RWPE2 (cell line): ENCODE data around the gene IL1RAPL1.

ENCODE experiments used
- ATAC-seq: fragments of 200-7000 bp; cut with Tn5 transposase; 3 replicates; pipeline ENCODE4 v1.9.1; 2021; ENCODE audit warnings: low read depth
- DNase-seq: peaks from one replicate; pipeline ENCODE4 v3.0.0-alpha.2; 2020; ENCODE audit warnings: low spot score
- H3K27ac ChIP-seq: fragments of 450-650 bp; 2 replicates; pipeline ENCODE4 v1.5.1; 2017; ENCODE audit warnings: mild to moderate bottlenecking; ENCODE audit not compliant: poor library complexity, severe bottlenecking
- H3K27me3 ChIP-seq: fragments of 250-450 bp; sonication (Bioruptor Pico); 2 replicates; pipeline ENCODE4 v1.5.1; 2021; ENCODE audit warnings: mild to moderate bottlenecking, moderate library complexity; ENCODE audit not compliant: insufficient read depth, poor library complexity, severe bottlenecking
- H3K36me3 ChIP-seq: fragments of 250-450 bp; sonication (Bioruptor Pico); 2 replicates; pipeline ENCODE4 v1.5.1; 2020; ENCODE audit warnings: low read depth, mild to moderate bottlenecking, moderate library complexity
- H3K4me1 ChIP-seq: fragments of 250-450 bp; sonication (Bioruptor Pico); 2 replicates; pipeline ENCODE4 v1.5.1; 2021; ENCODE audit warnings: mild to moderate bottlenecking, moderate library complexity; ENCODE audit not compliant: insufficient read depth, poor library complexity, severe bottlenecking
- H3K4me3 ChIP-seq: fragments of 250-450 bp; sonication (Bioruptor Pico); 2 replicates; pipeline ENCODE4 v1.5.1; 2021; ENCODE audit warnings: mild to moderate bottlenecking, moderate library complexity; ENCODE audit not compliant: severe bottlenecking
- H3K9me3 ChIP-seq: fragments of 250-450 bp; sonication (Bioruptor Pico); 2 replicates; pipeline ENCODE4 v1.5.1; 2021; ENCODE audit warnings: mild to moderate bottlenecking, moderate library complexity; ENCODE audit not compliant: severe bottlenecking
- TF ChIP-seq, protein P1 (sequence below): fragments of 450-650 bp; IDR thresholded peaks from one replicate; pipeline ENCODE4 v1.5.1; 2017; ENCODE audit warnings: mild to moderate bottlenecking, moderate library complexity; ENCODE audit not compliant: poor library complexity, severe bottlenecking

The IL1RAPL1 gene

DNA sequence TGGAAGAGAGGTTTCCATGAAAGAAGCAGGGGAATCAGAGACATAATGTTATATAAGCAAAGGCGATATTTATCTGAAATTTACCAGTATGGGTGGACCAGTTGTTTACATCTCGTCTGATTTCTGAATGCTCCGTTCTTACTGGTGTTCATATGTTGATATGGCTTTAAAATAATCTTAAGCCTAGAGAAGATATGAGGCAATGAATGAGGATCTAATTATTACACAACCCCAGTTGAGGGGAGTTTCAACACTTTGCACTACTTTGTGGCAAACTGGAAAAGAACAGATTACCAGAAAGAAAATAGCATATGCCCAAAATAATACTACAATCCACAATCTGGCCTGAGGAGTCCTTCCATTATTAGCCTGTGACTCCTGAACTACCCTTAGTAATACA lies 1364.8 kb downstream of the IL1RAPL1 start:
- no peaks in the 10 kb centered on the region for H3K4me1 ChIP-seq
- no peaks in the 10 kb centered on the region for H3K36me3 ChIP-seq
- DNase-seq (no peak), ATAC-seq (no peak)
- TF ChIP-seq, protein P1, sequence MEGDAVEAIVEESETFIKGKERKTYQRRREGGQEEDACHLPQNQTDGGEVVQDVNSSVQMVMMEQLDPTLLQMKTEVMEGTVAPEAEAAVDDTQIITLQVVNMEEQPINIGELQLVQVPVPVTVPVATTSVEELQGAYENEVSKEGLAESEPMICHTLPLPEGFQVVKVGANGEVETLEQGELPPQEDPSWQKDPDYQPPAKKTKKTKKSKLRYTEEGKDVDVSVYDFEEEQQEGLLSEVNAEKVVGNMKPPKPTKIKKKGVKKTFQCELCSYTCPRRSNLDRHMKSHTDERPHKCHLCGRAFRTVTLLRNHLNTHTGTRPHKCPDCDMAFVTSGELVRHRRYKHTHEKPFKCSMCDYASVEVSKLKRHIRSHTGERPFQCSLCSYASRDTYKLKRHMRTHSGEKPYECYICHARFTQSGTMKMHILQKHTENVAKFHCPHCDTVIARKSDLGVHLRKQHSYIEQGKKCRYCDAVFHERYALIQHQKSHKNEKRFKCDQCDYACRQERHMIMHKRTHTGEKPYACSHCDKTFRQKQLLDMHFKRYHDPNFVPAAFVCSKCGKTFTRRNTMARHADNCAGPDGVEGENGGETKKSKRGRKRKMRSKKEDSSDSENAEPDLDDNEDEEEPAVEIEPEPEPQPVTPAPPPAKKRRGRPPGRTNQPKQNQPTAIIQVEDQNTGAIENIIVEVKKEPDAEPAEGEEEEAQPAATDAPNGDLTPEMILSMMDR: no peak
- H3K4me3 ChIP-seq: no peak overlapping the region
- H3K9me3 ChIP-seq: no peaks in the 10 kb centered on the region
- H3K27me3 ChIP-seq: no peaks in the 10 kb centered on the region
- H3K27ac ChIP-seq: no peak overlapping the region

DNA sequence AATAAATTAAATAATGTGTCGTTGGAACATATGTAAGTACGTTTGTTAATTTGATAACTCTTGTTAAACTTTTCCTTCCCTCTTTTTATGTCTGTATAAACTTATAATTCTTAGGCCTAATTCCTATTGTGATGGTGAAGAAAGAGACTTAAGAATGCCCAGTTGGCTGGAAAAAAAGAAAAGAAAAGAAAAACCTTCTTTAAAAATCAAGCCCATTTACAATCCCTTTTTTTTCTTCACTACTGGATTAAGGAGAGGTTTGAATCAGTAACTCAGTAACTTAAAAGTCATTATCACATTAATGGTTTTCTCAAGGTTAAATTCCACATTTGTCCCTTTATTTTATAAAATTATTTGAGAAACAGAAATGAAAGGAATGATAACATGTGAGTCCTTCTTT lies 1374.8 kb downstream of the IL1RAPL1 start:
- no peaks in the 10 kb centered on the region for H3K36me3 ChIP-seq
- TF ChIP-seq, protein P1: no peak
- H3K27ac ChIP-seq: no peak overlapping the region
- no peaks in the 10 kb centered on the region for H3K4me1 ChIP-seq
- no peaks in the 10 kb centered on the region for H3K27me3 ChIP-seq
- no peak for DNase-seq
- H3K9me3 ChIP-seq: no peaks in the 10 kb centered on the region
- no peak overlapping the region for H3K4me3 ChIP-seq
- ATAC-seq: no peak

DNA sequence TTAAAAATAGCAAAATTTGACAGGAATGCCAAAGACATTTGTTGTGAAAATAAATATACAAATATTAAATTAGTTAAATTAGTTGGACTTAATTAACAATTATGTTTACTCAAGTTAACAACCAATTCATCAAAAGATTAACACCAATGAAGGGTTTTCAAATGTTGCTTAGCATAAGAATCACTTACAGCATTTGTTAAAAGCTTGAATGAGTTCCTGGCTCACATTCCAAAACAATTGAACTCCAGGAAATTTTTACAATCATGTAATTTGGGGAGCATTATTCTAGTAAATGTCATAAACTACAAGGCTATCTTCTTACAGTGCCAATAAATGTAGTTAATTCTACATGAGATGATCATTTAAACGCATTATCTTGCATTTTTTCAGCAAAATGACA lies 1378.4 kb downstream of the IL1RAPL1 start:
- Histone ChIP-seq H3K36me3 (no peaks in the 10 kb centered on the region), H3K9me3 (no peaks in the 10 kb centered on the region), H3K4me1 (no peaks in the 10 kb centered on the region), H3K27ac (no peak overlapping the region), H3K27me3 (no peaks in the 10 kb centered on the region), H3K4me3 (no peak overlapping the region)
- TF ChIP-seq, protein P1: no peak
- ATAC-seq (no peak), DNase-seq (no peak)

DNA sequence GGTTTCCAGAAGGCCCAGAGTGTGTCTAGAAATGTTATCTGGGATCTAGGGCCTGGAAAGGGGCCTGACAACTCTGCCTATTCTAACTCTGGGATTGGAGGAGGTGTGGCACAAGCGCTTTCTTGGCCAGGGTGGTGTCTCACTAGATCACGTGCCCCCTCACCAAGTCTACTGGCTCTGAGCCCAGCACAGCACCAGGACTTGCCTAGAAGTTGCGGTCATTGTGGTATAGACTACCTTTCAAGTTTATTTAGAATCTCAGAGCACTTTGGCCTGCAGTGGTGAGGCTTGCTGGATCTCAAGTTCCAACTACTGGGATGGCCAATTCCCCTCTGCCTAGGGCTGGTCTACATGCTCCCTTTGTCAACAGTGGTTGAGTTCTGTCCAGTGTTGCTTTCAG lies 1404.8 kb downstream of the IL1RAPL1 start:
- DNase-seq (no peak), ATAC-seq (no peak)
- Histone ChIP-seq H3K36me3 (no peaks in the 10 kb centered on the region), H3K4me3 (no peak overlapping the region), H3K4me1 (no peaks in the 10 kb centered on the region), H3K27me3 (no peaks in the 10 kb centered on the region), H3K9me3 (no peaks in the 10 kb centered on the region), H3K27ac (no peak overlapping the region)
- TF ChIP-seq, protein P1: no peak

DNA sequence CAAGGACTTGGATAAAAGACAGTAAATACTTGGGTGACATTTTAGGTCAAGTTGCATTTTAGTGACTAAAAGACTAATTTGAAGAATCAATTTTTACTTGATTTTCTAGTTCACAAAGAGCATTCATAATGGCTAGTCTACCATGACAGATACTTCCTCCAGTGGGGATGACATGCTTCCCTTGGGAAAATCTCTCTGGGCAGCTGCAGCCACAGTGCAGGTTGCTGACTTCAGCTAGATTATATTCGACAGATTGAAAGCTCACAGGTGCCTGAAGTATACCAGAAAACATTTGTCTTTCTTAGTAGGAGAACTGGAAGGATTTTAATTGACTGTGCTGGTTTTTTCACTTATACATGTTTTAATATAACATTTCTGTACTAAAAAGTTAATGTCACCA lies 1418.6 kb downstream of the IL1RAPL1 start:
- ATAC-seq (no peak), DNase-seq (no peak)
- TF ChIP-seq, protein P1: no peak
- H3K27ac ChIP-seq: no peak overlapping the region
- no peaks in the 10 kb centered on the region for H3K27me3 ChIP-seq
- H3K4me3 ChIP-seq: no peak overlapping the region
- H3K4me1 ChIP-seq: no peaks in the 10 kb centered on the region
- H3K36me3 ChIP-seq: no peaks in the 10 kb centered on the region
- H3K9me3 ChIP-seq: no peaks in the 10 kb centered on the region
